HEK293 (cell line): ENCODE data around the gene IARS2.

Source experiments
- ZFP69B ChIP-seq: fragments of 450-650 bp; formaldehyde crosslinking; IDR thresholded peaks from 2 replicates; pipeline ENCODE4 v1.5.1; 2016; ENCODE audit warnings: missing biosample characterization, missing genetic modification characterization
- ZNF138 ChIP-seq: fragments of 450-650 bp; formaldehyde crosslinking; IDR thresholded peaks from 2 replicates; pipeline ENCODE4 v1.5.1; 2016; ENCODE audit warnings: missing biosample characterization, missing genetic modification characterization, borderline replicate concordance
- ZNF549 ChIP-seq: fragments of 450-650 bp; IDR thresholded peaks from 2 replicates; pipeline ENCODE4 v1.5.1; 2018; ENCODE audit warnings: missing biosample characterization, missing genetic modification characterization, mild to moderate bottlenecking, inconsistent platforms, moderate library complexity
- ZNF558 ChIP-seq: fragments of 450-650 bp; formaldehyde crosslinking; IDR thresholded peaks from 2 replicates; pipeline ENCODE4 v1.5.1; 2016; ENCODE audit warnings: missing biosample characterization, missing genetic modification characterization

GRCh38 chr1:220077887-220078286, 16.0 kb upstream of the IARS2 start:
- TF ChIP-seq ZFP69B (tag by site-specific recombination) (no peak), ZNF138 (tag by site-specific recombination) (no peak), ZNF558 (tag by site-specific recombination) (no peak), ZNF549 (tag by site-specific recombination) (no peak)
